Thyroid gland (tissue), 4 donors: ENCODE data around the gene AICDA.

Experiments used
- POLR2A ChIP-seq, 2 donors: fragments of 450-650 bp; IDR thresholded peaks; one replicate each; pipeline ENCODE4 v1.6.1; 2017; ENCODE audit warnings: antibody characterized with exemption in 2 of 2, mild to moderate bottlenecking in 2 of 2, moderate library complexity in 1 of 2
- TF ChIP-seq, protein P1 (sequence below), 6 experiments: fragments of 200-600 bp in 3 of 6; fragments of 450-650 bp in 3 of 6; sonication (generic) in 3 of 6; IDR thresholded peaks; one replicate each; pipeline ENCODE4 v1.5.1; 2016 to 2019; ENCODE audit warnings: antibody characterized with exemption in 6 of 6, mild to moderate bottlenecking in 2 of 6, inconsistent platforms in 1 of 6, moderate library complexity in 1 of 6

DNA sequence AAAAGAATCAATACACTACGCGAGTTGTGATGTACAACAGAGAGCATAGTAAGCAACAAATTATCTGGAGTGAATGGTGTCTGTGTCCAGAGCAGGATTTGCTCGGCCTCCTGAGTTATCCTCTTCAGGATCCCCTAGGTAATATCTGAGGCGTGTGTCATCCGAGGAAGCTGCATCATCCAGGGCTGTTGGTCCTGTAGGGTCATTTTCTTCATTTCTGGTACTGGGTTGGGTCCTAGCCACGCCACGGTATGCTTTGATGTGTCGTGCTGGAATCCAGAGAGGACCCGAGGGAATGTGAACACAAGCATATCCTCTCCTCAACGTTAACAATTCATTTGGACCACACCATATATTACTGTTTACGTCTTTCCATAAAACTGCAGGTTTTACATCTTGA lies 53.0 kb downstream of the AICDA start:
- no peak for TF ChIP-seq POLR2A (IDR thresholded peaks at IDR 0.05)
- TF ChIP-seq, protein P1, sequence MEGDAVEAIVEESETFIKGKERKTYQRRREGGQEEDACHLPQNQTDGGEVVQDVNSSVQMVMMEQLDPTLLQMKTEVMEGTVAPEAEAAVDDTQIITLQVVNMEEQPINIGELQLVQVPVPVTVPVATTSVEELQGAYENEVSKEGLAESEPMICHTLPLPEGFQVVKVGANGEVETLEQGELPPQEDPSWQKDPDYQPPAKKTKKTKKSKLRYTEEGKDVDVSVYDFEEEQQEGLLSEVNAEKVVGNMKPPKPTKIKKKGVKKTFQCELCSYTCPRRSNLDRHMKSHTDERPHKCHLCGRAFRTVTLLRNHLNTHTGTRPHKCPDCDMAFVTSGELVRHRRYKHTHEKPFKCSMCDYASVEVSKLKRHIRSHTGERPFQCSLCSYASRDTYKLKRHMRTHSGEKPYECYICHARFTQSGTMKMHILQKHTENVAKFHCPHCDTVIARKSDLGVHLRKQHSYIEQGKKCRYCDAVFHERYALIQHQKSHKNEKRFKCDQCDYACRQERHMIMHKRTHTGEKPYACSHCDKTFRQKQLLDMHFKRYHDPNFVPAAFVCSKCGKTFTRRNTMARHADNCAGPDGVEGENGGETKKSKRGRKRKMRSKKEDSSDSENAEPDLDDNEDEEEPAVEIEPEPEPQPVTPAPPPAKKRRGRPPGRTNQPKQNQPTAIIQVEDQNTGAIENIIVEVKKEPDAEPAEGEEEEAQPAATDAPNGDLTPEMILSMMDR (IDR thresholded peaks at IDR 0.05): no peak
